ENCODE measurements around the gene C1R.

Gene C1R

DNA sequence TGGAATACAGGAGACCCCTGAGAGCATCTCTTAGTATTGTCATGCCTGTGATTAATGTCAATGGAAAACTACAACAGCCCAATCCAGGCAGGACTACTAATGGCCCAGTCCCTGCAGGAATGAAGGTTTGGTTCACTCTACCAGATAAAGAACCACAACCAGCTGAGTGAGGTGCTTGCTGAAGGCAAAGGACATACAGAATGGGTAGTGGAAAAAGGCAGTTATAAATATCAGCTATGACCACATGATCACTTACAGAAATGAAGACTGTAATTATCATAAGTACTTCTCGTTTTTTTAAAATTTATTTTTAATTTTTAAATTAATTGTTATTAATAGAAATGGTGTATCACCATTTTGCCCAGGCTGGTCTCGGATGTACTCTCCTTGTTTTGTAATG, 56.8 kb downstream of the C1R start:
- no peak overlapping the region for H3K9ac ChIP-seq (ENCODE audit: low read length)

DNA sequence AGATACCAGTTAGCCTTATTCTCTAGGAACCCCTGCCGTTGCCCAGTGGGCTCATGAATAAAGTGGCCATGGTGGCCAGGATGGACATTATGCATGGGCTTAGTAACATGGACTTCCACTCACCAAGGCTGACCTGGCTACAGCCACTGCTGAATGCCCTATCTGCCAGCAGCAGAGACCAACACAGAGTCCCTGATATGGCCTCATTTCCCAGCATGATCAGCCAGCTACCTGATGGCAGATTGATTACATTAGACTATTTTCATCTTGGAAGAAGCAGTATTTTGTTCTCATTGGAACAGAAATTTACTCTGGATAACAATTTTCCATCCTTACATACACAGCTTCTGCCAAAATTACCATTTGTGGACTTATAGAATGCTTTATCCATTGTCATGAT, 57.8 kb downstream of the C1R start:
- H3K9ac ChIP-seq (ENCODE audit: low read length): no peak overlapping the region
- H3K9me3 ChIP-seq (ENCODE audit: control insufficient read depth, insufficient read depth, low read depth, low read length): peaks cover 3% of the 10 kb centered on the region
- peaks cover 11% of the 10 kb centered on the region for H3K4me1 ChIP-seq (ENCODE audit: control insufficient read depth, insufficient read depth, low read length)
- H3K27me3 ChIP-seq (ENCODE audit: control insufficient read depth, insufficient read depth, low read length): no peaks in the 10 kb centered on the region
- no peak overlapping the region for H3K27ac ChIP-seq (ENCODE audit: low read depth, low read length)
- H3K36me3 ChIP-seq (ENCODE audit: control insufficient read depth, insufficient read depth, low read length): no peaks in the 10 kb centered on the region
- no peak overlapping the region for H3K4me3 ChIP-seq (ENCODE audit: low read depth, low read length)

More for the DNA sequence above, 56.8 kb downstream of the C1R start:
- peaks cover 11% of the 10 kb centered on the region for H3K4me1 ChIP-seq (ENCODE audit: control insufficient read depth, insufficient read depth, low read length)
- H3K27ac ChIP-seq (ENCODE audit: low read depth, low read length): no peak overlapping the region
- H3K27me3 ChIP-seq (ENCODE audit: control insufficient read depth, insufficient read depth, low read length): no peaks in the 10 kb centered on the region
- no peak overlapping the region for H3K4me3 ChIP-seq (ENCODE audit: low read depth, low read length)
- H3K9me3 ChIP-seq (ENCODE audit: control insufficient read depth, insufficient read depth, low read depth, low read length): peaks cover 3% of the 10 kb centered on the region
- H3K36me3 ChIP-seq (ENCODE audit: control insufficient read depth, insufficient read depth, low read length): no peaks in the 10 kb centered on the region

DNA sequence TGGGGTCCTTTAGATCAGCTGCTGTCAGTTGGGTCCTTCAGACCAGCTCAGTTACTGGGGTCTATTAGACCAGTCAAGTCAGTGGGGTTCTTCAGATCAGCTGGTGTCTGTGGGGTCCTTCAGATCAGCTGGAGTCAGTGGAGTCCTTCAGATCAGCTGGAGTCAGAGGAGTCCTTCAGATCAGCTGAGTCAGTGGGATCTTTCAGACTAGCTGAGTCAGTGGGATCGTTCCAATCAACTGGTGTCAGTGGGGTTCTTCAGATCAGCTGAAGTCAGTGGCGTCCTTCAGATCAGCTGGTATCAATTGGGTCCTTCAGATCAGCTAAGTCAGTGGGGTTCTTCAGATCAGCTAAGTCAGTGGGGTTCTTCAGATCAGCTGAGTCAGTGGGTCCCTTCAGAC, 59.3 kb downstream of the C1R start:
- no peaks in the 10 kb centered on the region for H3K36me3 ChIP-seq (ENCODE audit: control insufficient read depth, insufficient read depth, low read length)

DNA sequence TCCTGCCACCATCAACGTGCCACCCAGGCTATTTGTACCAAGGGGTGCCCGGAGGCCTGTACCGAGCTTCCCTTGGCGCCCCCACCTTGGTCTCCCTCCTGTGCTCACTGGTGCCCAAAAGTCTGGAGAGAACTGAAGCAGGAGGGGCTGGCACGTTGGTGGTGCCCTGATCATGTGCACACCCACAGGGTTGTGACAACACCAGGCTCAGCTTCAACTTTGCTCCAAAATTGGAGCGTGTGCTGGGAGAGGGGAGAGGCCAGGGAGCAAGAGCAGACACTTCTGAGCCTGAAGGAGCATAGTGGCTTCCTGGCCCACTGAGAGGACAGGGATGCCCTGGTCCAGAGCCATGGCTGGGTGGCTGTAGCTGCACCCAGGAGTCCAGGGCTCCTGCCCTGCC, 60.9 kb downstream of the C1R start:
- Histone ChIP-seq H3K4me1 (ENCODE audit: control insufficient read depth, insufficient read depth, low read length) (peaks cover 4% of the 10 kb centered on the region; the same call in 1 of the 2 replicates), H3K27me3 (ENCODE audit: control insufficient read depth, insufficient read depth, low read length) (no peaks in the 10 kb centered on the region), H3K9me3 (ENCODE audit: control insufficient read depth, insufficient read depth, low read depth, low read length) (no peaks in the 10 kb centered on the region), H3K9ac (ENCODE audit: low read length) (no peak overlapping the region), H3K36me3 (ENCODE audit: control insufficient read depth, insufficient read depth, low read length) (no peaks in the 10 kb centered on the region), H3K4me3 (ENCODE audit: low read depth, low read length) (no peak overlapping the region), H3K27ac (ENCODE audit: low read depth, low read length) (no peak overlapping the region)

More for the DNA sequence above, 59.3 kb downstream of the C1R start:
- no peak overlapping the region for H3K27ac ChIP-seq (ENCODE audit: low read depth, low read length)
- H3K4me3 ChIP-seq (ENCODE audit: low read depth, low read length): no peak overlapping the region
- no peaks in the 10 kb centered on the region for H3K27me3 ChIP-seq (ENCODE audit: control insufficient read depth, insufficient read depth, low read length)
- H3K4me1 ChIP-seq (ENCODE audit: control insufficient read depth, insufficient read depth, low read length): peaks cover 11% of the 10 kb centered on the region
- no peak overlapping the region for H3K9ac ChIP-seq (ENCODE audit: low read length)
- no peaks in the 10 kb centered on the region for H3K9me3 ChIP-seq (ENCODE audit: control insufficient read depth, insufficient read depth, low read depth, low read length)

All from HUES6 (cell line).